ENCODE measurements around the gene TBC1D1.

TBC1D1 gene

GRCh38 chr4:37928426-37929416 lies 37.8 kb downstream of the TBC1D1 start:
- DNase-seq, result no peak

- DNase-seq, result no peak
Measured at GRCh38 chr4:37934096-37934495, 43.2 kb downstream of the TBC1D1 start.

- DNase-seq, result no peak
Measured at GRCh38 chr4:37934609-37935008, 43.7 kb downstream of the TBC1D1 start.

- no peak for DNase-seq
Measured at GRCh38 chr4:37935026-37935425, 44.1 kb downstream of the TBC1D1 start.

GRCh38 chr4:37936889-37937498 lies 46.1 kb downstream of the TBC1D1 start:
- DNase-seq, result no peak

GRCh38 chr4:37938208-37938607 lies 47.3 kb downstream of the TBC1D1 start:
- no peak for DNase-seq

- DNase-seq, result no peak
Measured at GRCh38 chr4:37946503-37947179, 55.8 kb downstream of the TBC1D1 start.

GRCh38 chr4:37948542-37948941 lies 57.7 kb downstream of the TBC1D1 start:
- no peak for DNase-seq

GRCh38 chr4:37949636-37950426 lies 58.9 kb downstream of the TBC1D1 start:
- no peak for DNase-seq

GRCh38 chr4:37951461-37952352 lies 60.8 kb downstream of the TBC1D1 start:
- DNase-seq, result no peak

GRCh38 chr4:37953156-37953555 lies 62.3 kb downstream of the TBC1D1 start:
- DNase-seq, result no peak

- no peak for DNase-seq
Measured at GRCh38 chr4:37953620-37954293, 62.9 kb downstream of the TBC1D1 start.

- no peak for DNase-seq
Measured at GRCh38 chr4:37956941-37957340, 66.1 kb downstream of the TBC1D1 start.

GRCh38 chr4:37958932-37959331 lies 68.0 kb downstream of the TBC1D1 start:
- no peak for DNase-seq

GRCh38 chr4:37960098-37960497 lies 69.2 kb downstream of the TBC1D1 start, which contains the start of gene PTTG2:
Gene PTTG2, plus strand, starts transcription at chr4:37960398. Its CDS starts 37 bp downstream, at chr4:37960435.
- DNase-seq, result no peak

GRCh38 chr4:37960679-37961450 lies 70.0 kb downstream of the TBC1D1 start:
- DNase-seq, result no peak

GRCh38 chr4:37964734-37965457 lies 74.0 kb downstream of the TBC1D1 start:
- no peak for DNase-seq

GRCh38 chr4:37966044-37966443 lies 75.2 kb downstream of the TBC1D1 start:
- no peak for DNase-seq

GRCh38 chr4:37967736-37968135 lies 76.9 kb downstream of the TBC1D1 start:
- DNase-seq, result no peak

All from CD4-positive, alpha-beta T cell treated with Interleukin-6 for 4 hours (primary cell).